Smooth muscle cell (in vitro differentiated cells): ENCODE measurements around the gene LACTBL1. TPM values are rescaled to one million over a fixed set of nuclear protein-coding genes. Genes with fewer than 3 reads are reported as not detected.

ENCODE experiments used
- DNase-seq: peaks from one replicate; lab custom pipeline; 2025; ENCODE audit not compliant: unreplicated experiment; lab: John Stamatoyannopoulos, UW
- H2AFZ ChIP-seq: fragments of 200-600 bp; sonication (generic); 2 replicates; pipeline ENCODE4 v1.6.0; 2016; ENCODE audit warnings: antibody characterized with exemption, low read depth, mild to moderate bottlenecking
- H3F3A ChIP-seq: fragments of 200-600 bp; sonication (generic); 2 replicates; pipeline ENCODE4 v1.6.0; 2017; ENCODE audit warnings: antibody characterized with exemption, low read depth
- H3K27ac ChIP-seq: fragments of 200-600 bp; sonication (generic); 2 replicates; pipeline ENCODE4 v1.5.1; 2016; ENCODE audit warnings: low read depth, mild to moderate bottlenecking
- H3K27me3 ChIP-seq: fragments of 200-600 bp; sonication (generic); 2 replicates; pipeline ENCODE4 v1.6.1; 2016; ENCODE audit warnings: low read depth, mild to moderate bottlenecking
- H3K36me3 ChIP-seq: fragments of 200-600 bp; sonication (generic); 2 replicates; pipeline ENCODE4 v1.5.1; 2016; ENCODE audit warnings: low read depth
- H3K4me1 ChIP-seq: fragments of 200-600 bp; sonication (generic); 2 replicates; pipeline ENCODE4 v1.5.1; 2016; ENCODE audit warnings: low read depth
- H3K4me2 ChIP-seq: fragments of 200-600 bp; sonication (generic); 2 replicates; pipeline ENCODE4 v1.6.0; 2016; ENCODE audit warnings: mild to moderate bottlenecking
- H3K4me3 ChIP-seq: fragments of 200-600 bp; sonication (generic); 2 replicates; pipeline ENCODE4 v1.5.1; 2016; ENCODE audit warnings: mild to moderate bottlenecking
- H3K79me2 ChIP-seq: fragments of 200-600 bp; sonication (generic); 2 replicates; pipeline ENCODE4 v1.6.0; 2016; ENCODE audit warnings: low read depth, mild to moderate bottlenecking
- H3K9ac ChIP-seq: fragments of 200-600 bp; sonication (generic); 2 replicates; pipeline ENCODE4 v1.6.0; 2016; ENCODE audit warnings: low read depth
- H3K9me3 ChIP-seq: fragments of 200-600 bp; sonication (generic); replicated peaks from 2 replicates; pipeline ENCODE4 v1.5.1; 2016; ENCODE audit warnings: low read depth
- H4K20me1 ChIP-seq: fragments of 200-600 bp; sonication (generic); 2 replicates; pipeline ENCODE4 v1.6.0; 2016; ENCODE audit warnings: low read depth
- WGBS: methylation state at CpG from one replicate; pipeline ENCODE4 v1.1.7; 2016; ENCODE audit warnings: low lambda C conversion rate; 5-methylcytosine and 5-hydroxymethylcytosine counted together
- polyA plus RNA-seq: library from polyadenylated mRNA; unstranded; fragments of >200 nt; fragmentation: Nextera tagmentation; extraction: Ambion mirVana; gene quantifications from 2 replicates; pipeline ENCODE4 v1.2.1, GENCODE V29; 2016
- total RNA-seq: library from RNA; depleted of rRNA; stranded (reverse); fragments of >200 nt; gene quantifications from 2 replicates; pipeline ENCODE4 v1.2.3, GENCODE V29; 2014
- TF ChIP-seq, protein P1 (sequence below): fragments of 200-600 bp; sonication (generic); IDR thresholded peaks from 2 replicates; pipeline ENCODE4 v1.5.1; 2017; ENCODE audit warnings: borderline replicate concordance, mild to moderate bottlenecking, antibody characterized with exemption; ENCODE audit not compliant: insufficient read depth, poor library complexity, severe bottlenecking

The LACTBL1 gene
- total and polyA plus RNA-seq, 2 experiments from 2014 or later, result not detected

DNA sequence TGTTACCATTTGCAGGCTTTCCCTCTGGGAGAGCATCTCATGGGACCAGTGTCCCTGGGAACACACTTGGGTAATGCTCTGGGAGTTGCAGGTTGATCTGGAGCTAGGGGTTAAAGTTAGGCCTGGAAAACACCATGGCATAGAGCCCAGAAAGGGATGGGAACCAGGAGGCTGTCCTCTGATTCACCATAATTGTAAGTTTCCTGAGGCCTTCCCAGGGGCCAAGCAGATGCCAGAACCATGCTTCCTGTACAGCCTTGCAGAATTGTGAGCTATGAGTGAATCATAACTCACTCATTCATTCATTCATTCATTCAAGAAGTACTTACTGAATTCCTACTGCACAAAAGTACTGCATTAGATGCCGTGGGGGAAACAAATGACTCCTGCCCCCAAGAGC is 50.0 kb downstream of the LACTBL1 start:
- H3K27me3 ChIP-seq, result peaks cover 13% of the 10 kb centered on the region
- H3K9me3 ChIP-seq, result no peaks in the 10 kb centered on the region
- H3K4me2 ChIP-seq, result no peak overlapping the region
- no peak overlapping the region for H3K9ac ChIP-seq
- WGBS, result 100% methylated on average over 1 of the region's 1 CpG
- H3K79me2 ChIP-seq, result no peaks in the 10 kb centered on the region
- no peaks in the 10 kb centered on the region for H3K4me1 ChIP-seq
- DNase-seq, result no peak
- no peaks in the 10 kb centered on the region for H3K36me3 ChIP-seq
- no peaks in the 10 kb centered on the region for H4K20me1 ChIP-seq
- no peak overlapping the region for H3K27ac ChIP-seq
- H3F3A ChIP-seq, result no peaks in the 10 kb centered on the region
- H3K4me3 ChIP-seq, result no peak overlapping the region
- H2AFZ ChIP-seq, result no peak overlapping the region
- TF ChIP-seq, protein P1, sequence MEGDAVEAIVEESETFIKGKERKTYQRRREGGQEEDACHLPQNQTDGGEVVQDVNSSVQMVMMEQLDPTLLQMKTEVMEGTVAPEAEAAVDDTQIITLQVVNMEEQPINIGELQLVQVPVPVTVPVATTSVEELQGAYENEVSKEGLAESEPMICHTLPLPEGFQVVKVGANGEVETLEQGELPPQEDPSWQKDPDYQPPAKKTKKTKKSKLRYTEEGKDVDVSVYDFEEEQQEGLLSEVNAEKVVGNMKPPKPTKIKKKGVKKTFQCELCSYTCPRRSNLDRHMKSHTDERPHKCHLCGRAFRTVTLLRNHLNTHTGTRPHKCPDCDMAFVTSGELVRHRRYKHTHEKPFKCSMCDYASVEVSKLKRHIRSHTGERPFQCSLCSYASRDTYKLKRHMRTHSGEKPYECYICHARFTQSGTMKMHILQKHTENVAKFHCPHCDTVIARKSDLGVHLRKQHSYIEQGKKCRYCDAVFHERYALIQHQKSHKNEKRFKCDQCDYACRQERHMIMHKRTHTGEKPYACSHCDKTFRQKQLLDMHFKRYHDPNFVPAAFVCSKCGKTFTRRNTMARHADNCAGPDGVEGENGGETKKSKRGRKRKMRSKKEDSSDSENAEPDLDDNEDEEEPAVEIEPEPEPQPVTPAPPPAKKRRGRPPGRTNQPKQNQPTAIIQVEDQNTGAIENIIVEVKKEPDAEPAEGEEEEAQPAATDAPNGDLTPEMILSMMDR, result no peak

DNA sequence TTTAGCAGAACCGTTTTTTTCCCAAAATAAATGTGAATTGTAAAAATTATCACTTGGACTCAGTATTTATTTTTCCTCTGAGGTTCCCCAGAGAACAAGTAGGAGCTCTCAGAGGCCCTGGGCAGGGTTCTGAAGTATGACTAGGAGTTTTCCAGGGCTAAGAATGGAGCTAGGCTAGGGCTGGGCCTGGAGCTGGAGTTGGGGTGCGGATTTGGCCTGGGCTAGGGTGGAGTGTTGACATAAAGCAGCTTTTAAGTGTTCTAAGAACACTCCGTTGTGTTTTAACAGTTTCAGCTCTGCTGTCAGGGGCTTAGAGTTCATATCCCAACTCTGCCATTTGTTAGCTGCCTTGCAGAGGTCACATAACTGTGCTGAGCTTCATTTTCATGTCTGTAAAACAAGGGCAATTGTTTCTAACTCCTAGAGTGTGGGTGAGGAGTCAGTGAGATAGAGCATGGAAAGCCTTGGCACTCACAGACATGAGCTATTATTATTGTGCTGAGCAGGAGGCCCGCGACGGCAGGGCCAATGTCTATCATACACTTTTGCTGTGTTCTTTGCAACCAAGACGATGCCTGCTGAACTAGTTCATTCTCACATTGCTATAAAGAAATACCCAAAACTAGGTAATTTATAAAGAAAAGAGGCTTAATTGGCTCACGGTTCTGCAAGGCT is 51.1 kb downstream of the LACTBL1 start:
- H3F3A ChIP-seq, result no peaks in the 10 kb centered on the region
- H3K27me3 ChIP-seq, result peaks cover 3% of the 10 kb centered on the region
- no peaks in the 10 kb centered on the region for H3K4me1 ChIP-seq
- no peak overlapping the region for H3K4me3 ChIP-seq
- 84% methylated on average over 8 of the region's 8 CpGs for WGBS
- no peak overlapping the region for H2AFZ ChIP-seq
- no peak overlapping the region for H3K9ac ChIP-seq
- no peaks in the 10 kb centered on the region for H4K20me1 ChIP-seq
- no peak for DNase-seq
- TF ChIP-seq, protein P1, result no peak
- H3K79me2 ChIP-seq, result no peaks in the 10 kb centered on the region
- no peak overlapping the region for H3K27ac ChIP-seq
- H3K9me3 ChIP-seq, result no peaks in the 10 kb centered on the region
- no peaks in the 10 kb centered on the region for H3K36me3 ChIP-seq
- no peak overlapping the region for H3K4me2 ChIP-seq

DNA sequence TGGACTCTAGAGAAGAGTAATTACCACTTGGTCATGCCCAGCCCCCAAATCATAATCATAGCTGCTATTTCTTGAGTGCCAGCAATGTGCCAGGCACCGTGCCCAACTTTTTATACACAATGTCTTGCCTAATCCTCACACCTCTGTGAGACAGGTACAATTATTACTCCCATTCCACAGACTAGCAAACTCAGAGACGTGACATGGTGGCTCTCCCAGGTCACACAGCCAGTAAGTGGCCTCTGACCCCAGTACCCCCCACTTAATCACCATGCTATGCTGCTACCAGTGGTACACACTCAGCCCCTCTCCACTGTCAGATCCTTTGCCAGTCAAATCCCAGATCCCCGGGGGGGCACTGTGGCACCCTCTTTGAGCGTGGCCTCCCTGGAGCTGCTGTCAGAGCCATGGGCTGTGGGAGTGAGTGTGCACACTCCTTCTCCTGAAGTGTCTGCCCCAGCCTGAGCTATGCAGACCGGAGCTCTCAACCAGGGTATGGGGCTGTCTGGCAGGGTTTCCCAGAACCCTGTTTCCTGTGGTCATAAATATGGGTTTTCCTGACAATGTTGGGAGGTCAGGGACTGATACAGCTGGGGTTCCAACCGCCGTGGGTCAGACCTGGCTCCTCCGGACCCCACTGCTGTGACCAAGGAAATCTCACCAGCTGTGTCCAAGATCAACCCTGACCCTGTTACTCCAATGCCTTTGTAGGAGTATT is 51.8 kb downstream of the LACTBL1 start:
- no peaks in the 10 kb centered on the region for H3K79me2 ChIP-seq
- TF ChIP-seq, protein P1, result no peak
- H3K9me3 ChIP-seq, result no peaks in the 10 kb centered on the region
- H3K36me3 ChIP-seq, result no peaks in the 10 kb centered on the region
- H3F3A ChIP-seq, result no peaks in the 10 kb centered on the region
- no peaks in the 10 kb centered on the region for H4K20me1 ChIP-seq
- no peaks in the 10 kb centered on the region for H3K4me1 ChIP-seq
- no peak overlapping the region for H2AFZ ChIP-seq
- H3K4me2 ChIP-seq, result no peak overlapping the region
- H3K9ac ChIP-seq, result no peak overlapping the region
- H3K27ac ChIP-seq, result no peak overlapping the region
- DNase-seq, result no peak
- 81% methylated on average over 8 of the region's 8 CpGs for WGBS
- no peaks in the 10 kb centered on the region for H3K27me3 ChIP-seq
- H3K4me3 ChIP-seq, result no peak overlapping the region
